ENCODE data around the gene CD14. TPM values are rescaled to one million over a fixed set of nuclear protein-coding genes. Genes with fewer than 3 reads are reported as not detected.

CD14 gene
- total RNA-seq, 1 experiment from 2014 or later: not detected

DNA sequence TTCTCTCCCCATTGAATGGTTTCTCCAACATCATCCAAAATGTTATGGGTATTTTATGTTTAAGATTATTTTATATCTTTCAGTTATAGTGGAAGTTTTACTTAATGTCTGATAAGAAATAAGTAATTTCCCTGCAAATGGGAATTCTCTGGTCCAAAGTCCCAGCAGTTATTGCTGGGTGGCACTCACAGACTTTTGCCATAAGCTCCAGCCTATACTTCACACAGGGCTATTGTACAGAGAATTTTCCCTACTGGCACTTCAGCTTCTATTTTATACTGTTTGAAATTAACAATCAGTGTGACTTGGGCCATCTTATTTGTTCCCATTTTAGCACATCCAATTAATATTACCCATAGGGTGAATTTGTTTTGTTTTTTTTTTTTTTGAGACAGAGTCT lies 32.9 kb downstream of the CD14 start:
- Histone ChIP-seq H3K4me1 (ENCODE audit: insufficient read depth, low read length) (no peaks in the 10 kb centered on the region), H2AFZ (ENCODE audit: low read length) (no peak overlapping the region), H3K9me2 (replicated peaks; ENCODE audit: low read length) (no peaks in the 10 kb centered on the region), H3K27me3 (ENCODE audit: low read length) (no peaks in the 10 kb centered on the region), H3F3A (ENCODE audit: low read length, unreplicated experiment) (no peaks in the 10 kb centered on the region), H3K4me2 (ENCODE audit: low read length) (no peak overlapping the region), H3K27ac (ENCODE audit: low read length) (no peak overlapping the region), H4K20me1 (ENCODE audit: low read length) (no peaks in the 10 kb centered on the region), H3K9ac (ENCODE audit: low read length) (no peak overlapping the region), H3K9me3 (ENCODE audit: low read length) (no peaks in the 10 kb centered on the region), H3K79me2 (ENCODE audit: low read length) (no peaks in the 10 kb centered on the region), H3K36me3 (ENCODE audit: low read depth, low read length) (no peaks in the 10 kb centered on the region), H3K4me3 (ENCODE audit: low read length) (no peak overlapping the region)
- BruUV-seq (replicated peaks): no TSS peak
- TF ChIP-seq, protein P1, sequence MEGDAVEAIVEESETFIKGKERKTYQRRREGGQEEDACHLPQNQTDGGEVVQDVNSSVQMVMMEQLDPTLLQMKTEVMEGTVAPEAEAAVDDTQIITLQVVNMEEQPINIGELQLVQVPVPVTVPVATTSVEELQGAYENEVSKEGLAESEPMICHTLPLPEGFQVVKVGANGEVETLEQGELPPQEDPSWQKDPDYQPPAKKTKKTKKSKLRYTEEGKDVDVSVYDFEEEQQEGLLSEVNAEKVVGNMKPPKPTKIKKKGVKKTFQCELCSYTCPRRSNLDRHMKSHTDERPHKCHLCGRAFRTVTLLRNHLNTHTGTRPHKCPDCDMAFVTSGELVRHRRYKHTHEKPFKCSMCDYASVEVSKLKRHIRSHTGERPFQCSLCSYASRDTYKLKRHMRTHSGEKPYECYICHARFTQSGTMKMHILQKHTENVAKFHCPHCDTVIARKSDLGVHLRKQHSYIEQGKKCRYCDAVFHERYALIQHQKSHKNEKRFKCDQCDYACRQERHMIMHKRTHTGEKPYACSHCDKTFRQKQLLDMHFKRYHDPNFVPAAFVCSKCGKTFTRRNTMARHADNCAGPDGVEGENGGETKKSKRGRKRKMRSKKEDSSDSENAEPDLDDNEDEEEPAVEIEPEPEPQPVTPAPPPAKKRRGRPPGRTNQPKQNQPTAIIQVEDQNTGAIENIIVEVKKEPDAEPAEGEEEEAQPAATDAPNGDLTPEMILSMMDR (conservative IDR thresholded peaks at IDR 0.05; ENCODE audit: low read depth, low read length): no peak
- TF ChIP-seq EZH2phosphoT487 (IDR thresholded peaks at IDR 0.05; ENCODE audit: borderline replicate concordance, low read length) (no peak), EZH2 (IDR thresholded peaks at IDR 0.05; ENCODE audit: low read length, unreplicated experiment) (no peak)
- ChIA-PET POLR2A (ENCODE audit: unreplicated experiment) (interaction anchor here (0.6 kb wide), 1 partner anchor 13 kb away, joined by 3 read pairs; no protein-coding TSS in a partner anchor), CTCF (no interaction called here)
- DNase-seq (no peak), ATAC-seq (no peak)
- intact Hi-C loops (cut with micrococcal nuclease): no loop called here

- ChIA-PET CTCF (no interaction called here), POLR2A (ENCODE audit: unreplicated experiment) (no interaction called here)
- H3K36me3 ChIP-seq (ENCODE audit: low read depth, low read length): no peaks in the 10 kb centered on the region
- no peak overlapping the region for H3K4me3 ChIP-seq (ENCODE audit: low read length)
- H3K27ac ChIP-seq (ENCODE audit: low read length): no peak overlapping the region
- H3K4me1 ChIP-seq (ENCODE audit: insufficient read depth, low read length): no peaks in the 10 kb centered on the region
- no peaks in the 10 kb centered on the region for H3K9me3 ChIP-seq (ENCODE audit: low read length)
- intact Hi-C loops (cut with micrococcal nuclease): no loop called here
- no peak overlapping the region for H2AFZ ChIP-seq (ENCODE audit: low read length)
- H3F3A ChIP-seq (ENCODE audit: low read length, unreplicated experiment): no peaks in the 10 kb centered on the region
- no peak overlapping the region for H3K9ac ChIP-seq (ENCODE audit: low read length)
- BruUV-seq (replicated peaks): no TSS peak
- no peak for ATAC-seq
- no peak for DNase-seq
- no peak for TF ChIP-seq EZH2phosphoT487 (IDR thresholded peaks at IDR 0.05; ENCODE audit: borderline replicate concordance, low read length)
- TF ChIP-seq EZH2 (IDR thresholded peaks at IDR 0.05; ENCODE audit: low read length, unreplicated experiment): no peak
- TF ChIP-seq, protein P1 (conservative IDR thresholded peaks at IDR 0.05; ENCODE audit: low read depth, low read length): no peak
- no peaks in the 10 kb centered on the region for H3K79me2 ChIP-seq (ENCODE audit: low read length)
- no peaks in the 10 kb centered on the region for H3K27me3 ChIP-seq (ENCODE audit: low read length)
- H4K20me1 ChIP-seq (ENCODE audit: low read length): no peaks in the 10 kb centered on the region
- H3K9me2 ChIP-seq (replicated peaks; ENCODE audit: low read length): no peaks in the 10 kb centered on the region
- H3K4me2 ChIP-seq (ENCODE audit: low read length): no peak overlapping the region
Observed at GRCh38 chr5:140598836-140599235, 34.1 kb downstream of the CD14 start.

GRCh38 chr5:140596321-140596741 lies 36.6 kb downstream of the CD14 start:
- intact Hi-C loops (cut with micrococcal nuclease): no loop called here
- H3F3A ChIP-seq (ENCODE audit: low read length, unreplicated experiment): no peaks in the 10 kb centered on the region
- H2AFZ ChIP-seq (ENCODE audit: low read length): no peak overlapping the region
- TF ChIP-seq, protein P1 (conservative IDR thresholded peaks at IDR 0.05; ENCODE audit: low read depth, low read length): no peak
- TF ChIP-seq EZH2phosphoT487 (IDR thresholded peaks at IDR 0.05; ENCODE audit: borderline replicate concordance, low read length) (no peak), EZH2 (IDR thresholded peaks at IDR 0.05; ENCODE audit: low read length, unreplicated experiment) (no peak)
- no peaks in the 10 kb centered on the region for H3K36me3 ChIP-seq (ENCODE audit: low read depth, low read length)
- POLR2A ChIA-PET (ENCODE audit: unreplicated experiment): no interaction called here
- no peak for ATAC-seq
- no peaks in the 10 kb centered on the region for H3K9me2 ChIP-seq (replicated peaks; ENCODE audit: low read length)
- CTCF ChIA-PET: no interaction called here
- no peak for DNase-seq
- H4K20me1 ChIP-seq (ENCODE audit: low read length): no peaks in the 10 kb centered on the region
- no peaks in the 10 kb centered on the region for H3K27me3 ChIP-seq (ENCODE audit: low read length)
- H3K9me3 ChIP-seq (ENCODE audit: low read length): no peaks in the 10 kb centered on the region
- no peak overlapping the region for H3K9ac ChIP-seq (ENCODE audit: low read length)
- no peaks in the 10 kb centered on the region for H3K4me1 ChIP-seq (ENCODE audit: insufficient read depth, low read length)
- H3K4me3 ChIP-seq (ENCODE audit: low read length): no peak overlapping the region
- H3K79me2 ChIP-seq (ENCODE audit: low read length): no peaks in the 10 kb centered on the region
- no peak overlapping the region for H3K4me2 ChIP-seq (ENCODE audit: low read length)
- no peak overlapping the region for H3K27ac ChIP-seq (ENCODE audit: low read length)
- BruUV-seq (replicated peaks): no TSS peak
